Kidney epithelial cell (primary cell): ENCODE results near the gene NAPB. TPM values are rescaled to one million over a fixed set of nuclear protein-coding genes. Genes with fewer than 3 reads are reported as not detected.

ENCODE experiments used
- DNase-seq: peaks from one replicate; pipeline ENCODE4 v3.0.0-alpha.2; 2010; ENCODE audit warnings: low read depth
- H3K27me3 ChIP-seq: 2 replicates; pipeline ENCODE4 v1.6.0; 2011; ENCODE audit warnings: low read length; ENCODE audit not compliant: control insufficient read depth, insufficient read depth
- H3K36me3 ChIP-seq: 2 replicates; pipeline ENCODE4 v1.5.1; 2011; ENCODE audit warnings: low read length; ENCODE audit not compliant: control insufficient read depth, insufficient read depth
- H3K4me3 ChIP-seq: 2 replicates; pipeline ENCODE4 v1.5.1; 2011; ENCODE audit warnings: low read depth, mild to moderate bottlenecking, control low read depth, low read length
- total RNA-seq: library from RNA; depleted of rRNA; stranded (reverse); fragments of >200 nt; gene quantifications from 2 replicates; pipeline ENCODE4 v1.2.3, GENCODE V29; 2015
- TF ChIP-seq, protein P1 (sequence below): IDR thresholded peaks from 2 replicates; pipeline ENCODE4 v1.5.1; 2011; ENCODE audit warnings: mild to moderate bottlenecking, moderate library complexity, low read length, control low read depth, inconsistent platforms; ENCODE audit not compliant: insufficient read depth, poor library complexity, severe bottlenecking

Gene NAPB
- total RNA-seq, 1 donor from 2014 or later, result 3.0 TPM

DNA sequence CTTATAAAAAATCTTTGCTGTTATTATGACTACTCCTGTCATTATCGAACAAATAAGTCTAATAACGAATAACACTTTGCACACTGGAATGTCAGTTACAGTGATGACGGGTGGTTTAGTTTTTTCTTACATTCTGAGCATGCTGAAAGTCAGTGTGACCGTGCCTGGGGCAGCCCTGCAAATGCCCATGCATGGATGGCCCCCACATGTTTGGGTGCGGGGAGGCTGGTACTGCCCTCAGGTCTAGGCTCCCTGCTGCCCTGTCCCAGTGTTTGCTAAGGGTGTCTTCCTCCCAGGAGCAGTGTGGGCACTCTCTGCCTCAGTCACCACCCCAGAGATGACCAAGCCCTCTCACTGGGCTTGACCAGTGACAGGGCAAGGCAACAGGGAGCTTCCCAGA is 21.1 kb upstream of the NAPB start:
- DNase-seq, result no peak
- TF ChIP-seq, protein P1, sequence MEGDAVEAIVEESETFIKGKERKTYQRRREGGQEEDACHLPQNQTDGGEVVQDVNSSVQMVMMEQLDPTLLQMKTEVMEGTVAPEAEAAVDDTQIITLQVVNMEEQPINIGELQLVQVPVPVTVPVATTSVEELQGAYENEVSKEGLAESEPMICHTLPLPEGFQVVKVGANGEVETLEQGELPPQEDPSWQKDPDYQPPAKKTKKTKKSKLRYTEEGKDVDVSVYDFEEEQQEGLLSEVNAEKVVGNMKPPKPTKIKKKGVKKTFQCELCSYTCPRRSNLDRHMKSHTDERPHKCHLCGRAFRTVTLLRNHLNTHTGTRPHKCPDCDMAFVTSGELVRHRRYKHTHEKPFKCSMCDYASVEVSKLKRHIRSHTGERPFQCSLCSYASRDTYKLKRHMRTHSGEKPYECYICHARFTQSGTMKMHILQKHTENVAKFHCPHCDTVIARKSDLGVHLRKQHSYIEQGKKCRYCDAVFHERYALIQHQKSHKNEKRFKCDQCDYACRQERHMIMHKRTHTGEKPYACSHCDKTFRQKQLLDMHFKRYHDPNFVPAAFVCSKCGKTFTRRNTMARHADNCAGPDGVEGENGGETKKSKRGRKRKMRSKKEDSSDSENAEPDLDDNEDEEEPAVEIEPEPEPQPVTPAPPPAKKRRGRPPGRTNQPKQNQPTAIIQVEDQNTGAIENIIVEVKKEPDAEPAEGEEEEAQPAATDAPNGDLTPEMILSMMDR, result no peak
- H3K27me3 ChIP-seq, result no peaks in the 10 kb centered on the region
- H3K4me3 ChIP-seq, result no peak overlapping the region
- H3K36me3 ChIP-seq, result no peaks in the 10 kb centered on the region

DNA sequence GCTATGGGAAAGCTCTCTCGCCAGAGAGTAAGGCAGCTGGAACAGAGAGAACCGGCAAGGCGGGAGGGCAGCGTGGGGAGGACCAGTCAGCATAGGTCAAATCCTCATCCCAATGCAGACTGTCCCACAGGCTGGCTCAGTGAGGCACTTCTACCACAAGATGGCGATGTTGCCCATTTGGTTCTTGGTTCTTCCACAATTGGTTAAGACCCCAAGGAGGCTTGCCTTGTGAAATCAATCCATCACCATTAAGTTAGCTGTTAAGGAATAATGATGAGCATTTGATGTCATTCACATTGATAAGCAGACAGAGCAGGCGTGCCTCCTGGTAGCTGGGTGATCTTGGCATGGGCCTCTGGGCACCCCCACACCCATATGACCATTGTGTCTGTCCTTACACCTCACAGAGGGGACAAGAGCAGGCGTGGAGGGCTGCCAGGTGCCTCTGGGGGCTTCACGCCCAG is 20.6 kb upstream of the NAPB start:
- no peak for DNase-seq
- no peaks in the 10 kb centered on the region for H3K36me3 ChIP-seq
- no peak overlapping the region for H3K4me3 ChIP-seq
- TF ChIP-seq, protein P1, result peak; percentile 83
- H3K27me3 ChIP-seq, result no peaks in the 10 kb centered on the region

DNA sequence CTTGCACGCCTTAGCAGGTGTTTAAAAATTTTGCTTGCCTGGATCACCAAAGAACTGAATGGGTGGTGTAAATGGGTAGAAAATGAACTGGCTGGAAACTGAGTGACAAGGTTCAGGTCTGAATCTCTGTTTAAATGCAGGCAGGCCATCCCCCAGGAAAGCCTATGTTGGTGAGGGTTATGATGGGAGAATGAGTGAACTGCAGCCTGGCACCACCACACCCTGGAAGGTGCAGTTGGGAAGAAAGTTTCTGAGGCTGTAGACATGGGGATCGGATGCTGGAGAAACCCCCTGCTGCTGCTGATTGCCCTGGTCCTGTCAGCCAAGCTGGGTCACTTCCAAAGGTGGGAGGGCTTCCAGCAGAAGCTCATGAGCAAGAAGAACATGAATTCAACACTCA is 18.7 kb upstream of the NAPB start:
- TF ChIP-seq, protein P1, result no peak
- Histone ChIP-seq H3K36me3 (no peaks in the 10 kb centered on the region), H3K4me3 (no peak overlapping the region), H3K27me3 (no peaks in the 10 kb centered on the region)
- no peak for DNase-seq

- Histone ChIP-seq H3K4me3 (no peak overlapping the region), H3K27me3 (no peaks in the 10 kb centered on the region), H3K36me3 (no peaks in the 10 kb centered on the region)
- DNase-seq, result no peak
- TF ChIP-seq, protein P1, result no peak
Observed at GRCh38 chr20:23438661-23439060, 17.4 kb upstream of the NAPB start.

GRCh38 chr20:23437126-23437899 is 16.0 kb upstream of the NAPB start:
- DNase-seq, result no peak
- TF ChIP-seq, protein P1, result no peak
- no peaks in the 10 kb centered on the region for H3K27me3 ChIP-seq
- no peak overlapping the region for H3K4me3 ChIP-seq
- H3K36me3 ChIP-seq, result no peaks in the 10 kb centered on the region

DNA sequence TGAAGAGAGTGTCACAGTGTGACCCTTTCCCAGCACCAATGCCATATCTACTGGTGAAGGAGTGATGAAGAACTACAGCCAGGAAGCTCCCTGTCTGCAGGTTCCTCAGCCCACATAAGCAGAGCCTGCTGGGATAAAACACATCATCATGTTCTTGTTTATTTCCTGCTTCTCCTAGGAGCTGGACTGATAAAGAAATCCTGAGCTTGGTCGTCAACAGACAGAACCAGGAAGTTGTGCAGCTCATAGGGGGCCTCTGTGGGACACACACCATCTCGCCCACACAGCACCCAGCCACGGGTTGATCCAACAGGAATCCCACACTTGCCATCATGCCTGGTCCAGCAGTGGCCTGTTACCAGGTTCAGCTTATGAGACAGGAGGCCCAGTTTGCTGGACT is 15.4 kb upstream of the NAPB start:
- TF ChIP-seq, protein P1, result no peak

More for the DNA sequence above, 15.4 kb upstream of the NAPB start:
- no peaks in the 10 kb centered on the region for H3K27me3 ChIP-seq
- no peak for DNase-seq
- H3K4me3 ChIP-seq, result no peak overlapping the region
- H3K36me3 ChIP-seq, result no peaks in the 10 kb centered on the region
